ENCODE measurements around the gene TP63. TPM values are rescaled to one million over a fixed set of nuclear protein-coding genes. Genes with fewer than 3 reads are reported as not detected.

Gene TP63
- total RNA-seq, 4 donors from 2014 or later = not detected

- Histone ChIP-seq H3K27me3 (no peaks in the 10 kb centered on the region), H3K27ac (no peak overlapping the region), H3K36me3 (no peaks in the 10 kb centered on the region), H3K4me3 (no peak overlapping the region), H3K9me3 (no peaks in the 10 kb centered on the region), H3K4me1 (no peaks in the 10 kb centered on the region)
- DNase-seq = no peak
- TF ChIP-seq POLR2AphosphoS5 (IDR thresholded peaks at IDR 0.05) (no peak), EP300 (IDR thresholded peaks at IDR 0.05; ENCODE audit: low read depth) (no peak), POLR2A (IDR thresholded peaks at IDR 0.05) (no peak), CTCF (IDR thresholded peaks at IDR 0.05) (no peak)
- WGBS, 2 donors (ENCODE audit: low coverage in 1 of 2) = 83 to 86% methylated on average over 7 of the region's 7 CpGs
- in situ Hi-C loops (cut with MboI; ENCODE audit: low pct_ligation_motif_present in 1 of 4, low pct_unique_long_range_greater_than_20kb in 1 of 4, low sequenced_read_pairs in 3 of 4) (no loop called here), intact Hi-C loops (cut with DNase I; ENCODE audit: low total_unique reads) (no loop called here)
Observed at GRCh38 chr3:189622629-189623028, 8.6 kb upstream of the TP63 start.

GRCh38 chr3:189624130-189624529, 7.1 kb upstream of the TP63 start:
- no peak for DNase-seq
- intact Hi-C loops (cut with DNase I; ENCODE audit: low total_unique reads) (no loop called here), in situ Hi-C loops (cut with MboI; ENCODE audit: low pct_ligation_motif_present in 1 of 4, low pct_unique_long_range_greater_than_20kb in 1 of 4, low sequenced_read_pairs in 3 of 4) (no loop called here)
- Histone ChIP-seq H3K27ac (no peak overlapping the region), H3K4me1 (no peaks in the 10 kb centered on the region), H3K27me3 (no peaks in the 10 kb centered on the region), H3K9me3 (no peaks in the 10 kb centered on the region), H3K36me3 (no peaks in the 10 kb centered on the region), H3K4me3 (no peak overlapping the region)
- 71% methylated on average over 1 of the region's 1 CpG for WGBS, 2 donors (ENCODE audit: low coverage in 1 of 2)
- TF ChIP-seq POLR2AphosphoS5 (IDR thresholded peaks at IDR 0.05) (no peak), POLR2A (IDR thresholded peaks at IDR 0.05) (no peak), CTCF (IDR thresholded peaks at IDR 0.05) (no peak), EP300 (IDR thresholded peaks at IDR 0.05; ENCODE audit: low read depth) (no peak)

- Histone ChIP-seq H3K9me3 (no peaks in the 10 kb centered on the region), H3K27ac (no peak overlapping the region), H3K27me3 (no peaks in the 10 kb centered on the region), H3K4me3 (no peak overlapping the region), H3K4me1 (peaks cover 0 to under 1% (median 0%) of the 10 kb centered on the region in 4 donors), H3K36me3 (no peaks in the 10 kb centered on the region)
- 75 to 81% methylated on average over 3 of the region's 3 CpGs for WGBS, 2 donors (ENCODE audit: low coverage in 1 of 2)
- DNase-seq = no peak
- TF ChIP-seq POLR2AphosphoS5 (IDR thresholded peaks at IDR 0.05) = no peak
- TF ChIP-seq CTCF (IDR thresholded peaks at IDR 0.05) = no peak
- TF ChIP-seq POLR2A (IDR thresholded peaks at IDR 0.05) = no peak
- no peak for TF ChIP-seq EP300 (IDR thresholded peaks at IDR 0.05; ENCODE audit: low read depth)
- intact Hi-C loops (cut with DNase I; ENCODE audit: low total_unique reads) (no loop called here), in situ Hi-C loops (cut with MboI; ENCODE audit: low pct_ligation_motif_present in 1 of 4, low pct_unique_long_range_greater_than_20kb in 1 of 4, low sequenced_read_pairs in 3 of 4) (no loop called here)
Observed at GRCh38 chr3:189625071-189625470, 6.1 kb upstream of the TP63 start.

- no peak for DNase-seq
- Histone ChIP-seq H3K27ac (no peak overlapping the region), H3K4me3 (no peak overlapping the region), H3K27me3 (no peaks in the 10 kb centered on the region), H3K4me1 (peaks cover 0 to 6% (median 0%) of the 10 kb centered on the region in 4 donors), H3K9me3 (no peaks in the 10 kb centered on the region), H3K36me3 (no peaks in the 10 kb centered on the region)
- in situ Hi-C loops (cut with MboI; ENCODE audit: low pct_ligation_motif_present in 1 of 4, low pct_unique_long_range_greater_than_20kb in 1 of 4, low sequenced_read_pairs in 3 of 4) (no loop called here), intact Hi-C loops (cut with DNase I; ENCODE audit: low total_unique reads) (no loop called here)
- 13 to 15% methylated on average over 2 of the region's 2 CpGs for WGBS, 2 donors (ENCODE audit: low coverage in 1 of 2)
- TF ChIP-seq CTCF (IDR thresholded peaks at IDR 0.05) = no peak
- no peak for TF ChIP-seq POLR2AphosphoS5 (IDR thresholded peaks at IDR 0.05)
- no peak for TF ChIP-seq EP300 (IDR thresholded peaks at IDR 0.05; ENCODE audit: low read depth)
- TF ChIP-seq POLR2A (IDR thresholded peaks at IDR 0.05) = no peak
Observed at GRCh38 chr3:189625572-189625971, 5.6 kb upstream of the TP63 start.
